Activated T-cell treated with anti-CD3 and anti-CD28 coated beads, Interleukin-2, amount 50 U/mL, for 24 hours (primary cell): ENCODE results near the gene CRMP1.
"Not testable (repeated sequence)": the region's sequence is repeated elsewhere in the genome, so short reads cannot be mapped to it uniquely, and the experiment has no call there.

Experiments
- DNase-seq: peaks from one replicate; pipeline ENCODE4 v3.0.0-alpha.2; 2020
- H3K27ac Mint-ChIP-seq: 2 replicates; pipeline ENCODE4 v1.8.0; 2020; ENCODE audit warnings: mild to moderate bottlenecking, mixed read lengths
- H3K27me3 Mint-ChIP-seq: 2 replicates; pipeline ENCODE4 v1.8.0; 2020; ENCODE audit warnings: mixed read lengths
- H3K36me3 Mint-ChIP-seq: 2 replicates; pipeline ENCODE4 v1.8.0; 2020; ENCODE audit warnings: low read depth, mixed read lengths
- H3K4me1 Mint-ChIP-seq: 2 replicates; pipeline ENCODE4 v1.8.0; 2020; ENCODE audit warnings: low read depth, mixed read lengths
- H3K4me3 Mint-ChIP-seq: 2 replicates; pipeline ENCODE4 v1.8.0; 2020; ENCODE audit warnings: mild to moderate bottlenecking, moderate library complexity, mixed read lengths
- H3K9me3 Mint-ChIP-seq: 2 replicates; pipeline ENCODE4 v1.8.0; 2020; ENCODE audit warnings: mixed read lengths

CRMP1 gene

GRCh38 chr4:5865896-5866599 lies 26.8 kb downstream of the CRMP1 start:
- H3K27me3 Mint-ChIP-seq = peaks cover 44% of the 10 kb centered on the region
- H3K4me1 Mint-ChIP-seq = peaks cover 25% of the 10 kb centered on the region
- H3K4me3 Mint-ChIP-seq = no peak overlapping the region
- H3K36me3 Mint-ChIP-seq = no peaks in the 10 kb centered on the region
- no peak for DNase-seq
- H3K27ac Mint-ChIP-seq = no peak overlapping the region
- no peaks in the 10 kb centered on the region for H3K9me3 Mint-ChIP-seq

DNA sequence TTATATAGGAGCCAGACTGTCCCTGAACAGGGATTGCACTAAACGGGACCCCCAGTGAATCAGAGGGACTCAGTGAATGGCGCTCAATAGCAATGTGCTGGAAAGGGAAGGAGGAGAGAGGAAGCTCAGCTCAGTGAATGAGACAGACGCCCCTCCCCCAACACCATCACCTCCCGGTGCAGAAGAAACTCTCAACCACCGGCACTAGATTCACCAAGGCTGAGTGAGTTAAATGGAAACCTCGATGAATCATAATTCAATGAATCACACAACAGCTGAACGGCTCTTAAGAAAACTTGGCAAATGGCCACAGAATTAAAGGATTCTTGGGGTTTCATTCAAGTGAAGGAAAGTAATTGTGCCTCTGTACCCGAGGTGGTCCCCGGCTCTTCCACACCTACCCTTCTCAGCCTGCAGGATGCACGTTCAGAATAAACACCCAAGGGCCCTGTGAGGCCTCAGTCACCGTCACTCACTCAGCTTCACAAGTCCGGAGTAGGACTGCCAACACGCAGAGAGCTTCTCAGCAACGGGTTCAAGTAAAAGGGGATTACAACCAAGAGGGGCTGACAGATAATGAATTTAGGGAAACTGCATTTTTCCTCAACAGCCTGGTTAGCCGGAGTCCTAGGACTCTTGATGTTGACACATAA lies 29.3 kb downstream of the CRMP1 start:
- Mint-ChIP-seq H3K36me3 (no peaks in the 10 kb centered on the region), H3K4me3 (no peak overlapping the region), H3K9me3 (no peaks in the 10 kb centered on the region), H3K4me1 (peaks cover 24% of the 10 kb centered on the region), H3K27me3 (peaks cover 29% of the 10 kb centered on the region), H3K27ac (no peak overlapping the region)
- peak; percentile 53 for DNase-seq

GRCh38 chr4:5858020-5858769 lies 34.7 kb downstream of the CRMP1 start:
- Mint-ChIP-seq H3K27ac (no peak overlapping the region), H3K27me3 (peaks cover 7% of the 10 kb centered on the region), H3K4me3 (no peak overlapping the region), H3K36me3 (no peaks in the 10 kb centered on the region), H3K9me3 (no peaks in the 10 kb centered on the region), H3K4me1 (peaks cover 1% of the 10 kb centered on the region)
- no peak for DNase-seq

DNA sequence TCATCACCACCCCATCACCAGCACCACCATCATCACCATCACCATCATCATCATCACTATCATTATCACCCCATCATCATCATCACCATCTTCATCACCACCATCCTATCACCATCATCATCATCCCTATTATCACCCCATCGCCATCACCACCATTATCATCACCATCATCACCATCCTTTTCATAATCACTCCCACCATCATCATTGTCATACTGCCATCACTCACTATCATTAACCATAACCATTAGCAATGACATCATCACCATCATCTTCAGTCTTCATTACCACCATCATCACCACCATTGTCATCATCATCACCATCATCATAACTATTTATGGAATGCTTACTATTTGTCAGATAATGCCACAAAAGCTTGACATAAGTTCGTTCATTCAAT lies 35.7 kb downstream of the CRMP1 start:
- Mint-ChIP-seq H3K4me3 (no peak overlapping the region), H3K9me3 (no peaks in the 10 kb centered on the region), H3K4me1 (no peaks in the 10 kb centered on the region), H3K36me3 (no peaks in the 10 kb centered on the region), H3K27ac (no peak overlapping the region), H3K27me3 (peaks cover 6% of the 10 kb centered on the region)
- no peak for DNase-seq

GRCh38 chr4:5856362-5856761 lies 36.5 kb downstream of the CRMP1 start:
- H3K4me1 Mint-ChIP-seq, H3K27me3 Mint-ChIP-seq, H3K27ac Mint-ChIP-seq, H3K36me3 Mint-ChIP-seq, H3K9me3 Mint-ChIP-seq, H3K4me3 Mint-ChIP-seq, DNase-seq: not testable (repeated sequence)

- Mint-ChIP-seq H3K36me3 (no peaks in the 10 kb centered on the region), H3K27ac (no peak overlapping the region), H3K27me3 (peaks cover 8% of the 10 kb centered on the region), H3K4me3 (no peak overlapping the region), H3K4me1 (no peaks in the 10 kb centered on the region), H3K9me3 (no peaks in the 10 kb centered on the region)
- no peak for DNase-seq
These were observed 38.0 kb downstream of the CRMP1 start for GRCh38 chr4:5854929-5855328.

DNA sequence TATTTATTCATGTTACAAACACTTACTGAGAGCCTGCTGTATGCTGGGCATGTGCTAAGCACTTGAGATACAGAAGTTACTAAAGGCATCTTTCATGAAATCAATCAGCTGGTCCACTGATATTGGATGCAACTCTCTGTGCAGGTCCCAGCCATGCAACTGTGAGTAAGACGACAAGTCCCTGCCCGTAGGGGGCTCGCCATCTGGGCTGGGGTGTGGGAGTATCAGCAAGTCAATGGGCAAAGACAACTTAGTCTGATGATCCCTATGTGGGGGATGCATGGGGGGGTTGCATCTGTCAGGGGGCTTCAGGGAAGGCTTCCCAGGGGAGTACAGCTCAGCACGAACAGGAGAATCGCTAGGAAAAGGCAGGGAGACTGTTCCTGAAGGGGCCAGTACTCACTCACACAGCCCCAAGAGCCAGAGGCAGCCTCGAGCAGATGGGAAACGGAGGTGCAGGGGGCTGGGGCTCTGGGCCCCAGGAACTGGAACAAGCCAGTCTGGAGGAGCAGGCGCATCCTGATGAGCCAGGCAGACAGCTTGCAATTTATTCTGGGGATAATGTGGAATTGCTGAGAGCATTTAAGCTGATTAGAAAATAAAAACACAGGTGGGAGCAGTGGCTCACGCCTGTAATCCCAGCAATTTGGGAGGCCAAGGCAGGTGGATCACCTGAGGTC lies 40.2 kb downstream of the CRMP1 start:
- H3K36me3 Mint-ChIP-seq = no peaks in the 10 kb centered on the region
- no peak overlapping the region for H3K27ac Mint-ChIP-seq
- H3K9me3 Mint-ChIP-seq = no peaks in the 10 kb centered on the region
- peaks cover 14% of the 10 kb centered on the region for H3K27me3 Mint-ChIP-seq
- no peaks in the 10 kb centered on the region for H3K4me1 Mint-ChIP-seq
- H3K4me3 Mint-ChIP-seq = no peak overlapping the region
- DNase-seq = no peak

DNA sequence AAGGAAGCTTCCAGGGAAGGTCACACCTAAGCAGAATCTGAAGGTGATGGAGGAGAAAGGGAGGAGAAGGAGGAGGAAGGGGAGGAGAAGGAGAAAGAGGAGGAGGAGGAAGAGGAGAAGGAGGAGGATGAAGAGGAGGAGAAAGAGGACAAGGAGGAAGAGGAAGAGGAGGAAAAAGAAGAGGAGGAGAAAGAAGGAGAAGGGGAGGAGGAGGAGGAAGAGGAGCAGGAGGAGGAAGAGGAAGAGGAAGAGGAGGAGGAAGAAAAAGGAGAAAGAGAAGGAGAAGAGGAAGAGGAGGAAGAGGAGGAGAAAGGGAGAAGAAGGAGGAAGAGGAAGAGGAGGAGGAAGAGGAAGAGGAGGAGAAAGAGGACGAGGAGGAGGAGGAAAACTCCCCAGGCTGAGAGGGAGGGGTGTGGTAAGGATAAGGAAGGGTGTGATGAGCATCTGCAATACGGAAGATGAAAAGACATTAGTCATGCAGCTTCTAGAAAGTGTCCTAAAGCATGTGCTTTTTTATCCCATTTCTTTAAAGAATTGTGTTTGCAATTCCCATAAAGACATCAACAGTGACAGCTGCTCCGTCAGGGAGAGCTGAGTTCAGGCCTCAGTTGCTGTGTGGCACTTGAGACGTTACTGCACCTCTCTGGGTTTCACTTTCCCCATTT lies 41.1 kb downstream of the CRMP1 start:
- H3K4me1 Mint-ChIP-seq = no peaks in the 10 kb centered on the region
- no peak for DNase-seq
- peaks cover 18% of the 10 kb centered on the region for H3K27me3 Mint-ChIP-seq
- no peak overlapping the region for H3K27ac Mint-ChIP-seq
- no peaks in the 10 kb centered on the region for H3K9me3 Mint-ChIP-seq
- no peaks in the 10 kb centered on the region for H3K36me3 Mint-ChIP-seq
- no peak overlapping the region for H3K4me3 Mint-ChIP-seq

DNA sequence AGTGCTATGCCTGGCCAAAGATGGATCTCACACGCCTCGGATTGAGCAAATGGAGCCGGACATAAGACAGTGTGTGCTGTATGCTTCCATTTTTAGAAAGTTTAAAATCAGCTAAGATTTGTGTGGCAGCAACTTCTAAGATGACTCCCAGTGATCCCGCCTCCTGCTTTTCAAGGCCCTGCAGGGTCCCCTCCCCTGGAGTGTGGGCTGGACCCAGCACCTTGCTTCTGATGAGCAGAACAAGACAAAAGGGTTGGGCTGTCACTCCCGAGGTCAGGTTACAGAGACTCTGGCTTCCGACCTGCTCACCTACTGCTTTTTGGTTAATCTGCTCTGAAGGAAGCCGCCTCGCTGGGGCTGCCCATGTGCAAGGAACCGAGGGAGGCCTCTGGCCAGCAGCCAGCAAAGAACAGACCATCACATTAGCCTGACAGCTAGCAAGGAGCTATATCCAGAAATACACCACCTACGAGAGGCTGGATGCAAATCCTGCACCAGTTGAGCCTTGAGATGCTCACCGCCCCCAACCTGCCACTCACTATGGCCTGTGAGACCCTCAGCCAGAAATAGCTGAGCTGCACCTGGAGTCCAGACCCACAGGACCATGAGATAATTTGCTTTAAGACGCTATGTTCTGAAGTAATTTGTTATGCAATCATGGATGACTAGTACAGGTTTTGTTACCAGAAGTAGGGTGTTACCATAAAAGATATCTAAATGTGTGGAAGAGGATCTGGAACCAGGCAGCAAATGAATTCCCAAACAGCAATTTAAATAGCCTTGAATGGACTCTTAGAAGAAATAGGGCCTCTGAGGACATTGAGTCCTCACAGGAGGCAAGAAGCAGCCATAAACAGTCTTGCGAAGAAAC lies 47.6 kb downstream of the CRMP1 start:
- Mint-ChIP-seq H3K27ac (no peak overlapping the region), H3K27me3 (peaks cover 13% of the 10 kb centered on the region), H3K4me1 (no peaks in the 10 kb centered on the region), H3K4me3 (no peak overlapping the region), H3K9me3 (no peaks in the 10 kb centered on the region), H3K36me3 (no peaks in the 10 kb centered on the region)
- no peak for DNase-seq

GRCh38 chr4:5843573-5844530 lies 49.0 kb downstream of the CRMP1 start:
- H3K4me3 Mint-ChIP-seq = no peak overlapping the region
- no peaks in the 10 kb centered on the region for H3K36me3 Mint-ChIP-seq
- no peak overlapping the region for H3K27ac Mint-ChIP-seq
- H3K9me3 Mint-ChIP-seq = no peaks in the 10 kb centered on the region
- DNase-seq = no peak
- no peaks in the 10 kb centered on the region for H3K4me1 Mint-ChIP-seq
- H3K27me3 Mint-ChIP-seq = peaks cover 10% of the 10 kb centered on the region

DNA sequence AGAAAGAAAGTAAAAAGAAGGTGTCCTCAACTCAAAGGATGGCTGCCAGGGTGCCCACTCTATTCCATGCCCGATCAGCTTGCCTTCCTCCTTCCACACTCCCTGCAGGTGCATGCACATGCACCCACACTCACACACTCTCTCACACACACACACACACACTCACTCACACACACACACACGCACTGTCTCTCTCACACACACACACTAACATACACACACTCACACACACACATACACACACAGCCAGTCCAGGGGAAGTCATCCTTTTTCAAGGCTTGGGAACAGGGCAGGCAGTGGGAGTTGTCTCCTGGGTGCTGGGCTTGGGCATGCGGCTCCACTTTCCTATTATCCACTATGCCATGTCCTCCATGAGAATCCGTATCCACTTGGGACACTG lies 50.4 kb downstream of the CRMP1 start:
- no peak for DNase-seq
- Mint-ChIP-seq H3K4me1 (no peaks in the 10 kb centered on the region), H3K4me3 (no peak overlapping the region), H3K36me3 (no peaks in the 10 kb centered on the region), H3K9me3 (no peaks in the 10 kb centered on the region), H3K27ac (no peak overlapping the region), H3K27me3 (peaks cover 3% of the 10 kb centered on the region)

DNA sequence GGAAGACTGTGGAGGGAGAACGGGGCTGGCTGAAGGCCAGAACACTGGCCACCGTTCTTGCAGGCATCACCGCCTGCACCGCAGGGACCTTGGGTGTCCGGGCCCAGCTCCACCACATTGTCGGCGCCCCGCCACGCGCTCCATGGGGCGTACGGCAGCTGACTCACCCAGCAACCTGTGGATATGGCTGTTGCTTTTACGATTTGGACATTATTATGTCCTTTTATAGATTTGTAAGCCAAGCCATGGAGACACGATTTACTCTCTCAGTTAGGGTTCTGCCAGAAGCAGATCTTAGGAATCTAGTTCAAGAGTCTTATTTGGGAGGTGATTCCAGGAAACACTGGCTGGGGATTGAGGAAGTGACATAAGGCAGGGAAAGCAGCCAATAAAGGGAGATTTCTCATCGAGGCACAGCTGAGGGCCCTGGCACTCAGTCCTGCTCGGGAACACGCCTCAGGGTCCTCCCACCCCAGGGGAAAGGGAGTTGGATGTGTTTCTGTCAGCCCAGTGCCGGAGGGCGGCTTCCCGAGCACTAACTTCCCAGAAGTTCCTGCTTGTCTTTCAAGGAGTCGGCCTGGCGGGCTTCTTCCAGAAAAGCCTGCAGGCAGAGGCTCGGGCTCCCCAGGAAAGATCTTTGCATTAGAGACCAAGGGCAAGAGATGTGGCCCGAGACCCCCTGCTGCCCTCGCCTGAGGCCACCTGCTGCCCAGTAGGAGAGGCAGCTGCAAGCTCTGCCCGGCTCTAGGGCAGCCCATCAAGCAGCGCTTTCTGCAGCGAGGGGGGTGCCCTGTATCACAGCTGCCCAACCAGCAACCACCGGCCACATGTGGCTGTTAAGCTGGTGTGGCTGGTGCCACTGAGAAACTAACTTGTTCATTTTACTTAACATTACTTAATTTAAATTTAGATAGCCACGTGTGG lies 52.9 kb downstream of the CRMP1 start:
- no peaks in the 10 kb centered on the region for H3K4me1 Mint-ChIP-seq
- no peaks in the 10 kb centered on the region for H3K9me3 Mint-ChIP-seq
- no peak for DNase-seq
- no peaks in the 10 kb centered on the region for H3K36me3 Mint-ChIP-seq
- no peak overlapping the region for H3K27ac Mint-ChIP-seq
- H3K4me3 Mint-ChIP-seq = no peak overlapping the region
- no peaks in the 10 kb centered on the region for H3K27me3 Mint-ChIP-seq
